ENCODE measurements around the gene TPCN1. TPM values are rescaled to one million over a fixed set of nuclear protein-coding genes. Genes with fewer than 3 reads are reported as not detected.

Gene TPCN1
- total and polyA plus RNA-seq, 2 of the 8 experiments (the other 6 are each of a cell fraction or from before 2014, with no cell fraction given) = 14.9 to 21.4 TPM

DNA sequence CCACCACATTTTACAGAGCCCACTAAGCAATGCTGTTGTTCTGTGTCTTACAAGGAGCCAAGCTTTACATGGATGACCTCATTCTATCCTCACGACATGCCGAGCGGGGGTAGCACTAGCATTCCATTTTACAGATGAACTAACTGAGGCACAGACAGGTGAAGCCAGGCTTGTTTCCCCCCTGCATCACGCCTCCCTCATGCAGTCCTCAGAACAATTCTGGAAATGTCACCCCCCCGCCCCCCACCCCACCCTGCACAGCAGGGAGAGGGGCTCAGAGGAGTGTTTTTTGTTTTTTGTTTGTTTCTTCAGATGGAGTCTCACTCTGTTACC, 112.1 kb downstream of the TPCN1 start:
- Histone ChIP-seq H3K4ac (replicated peaks; ENCODE audit: insufficient read length, low read depth, low read length) (no peak overlapping the region), H2BK15ac (ENCODE audit: low read length) (no peak overlapping the region), H3K18ac (ENCODE audit: extremely low read depth, low read length) (no peak overlapping the region), H2BK5ac (ENCODE audit: low read depth, low read length) (no peak overlapping the region), H3K23ac (ENCODE audit: insufficient read length) (no peak overlapping the region), H3K23me2 (ENCODE audit: low read depth, low read length) (peaks cover 5% of the 10 kb centered on the region; the same call in 1 of the 2 replicates), H2AK5ac (ENCODE audit: low read depth, low read length) (no peak overlapping the region), H3K36me3 (ENCODE audit: control insufficient read depth in 2 of 4, insufficient read depth in 4 of 4, low read length in 3 of 4) (no peaks in the 10 kb centered on the region), H2BK120ac (replicated peaks; ENCODE audit: low read depth, low read length) (no peak overlapping the region), H3K4me1 (replicated peaks in 1 of 4; ENCODE audit: control insufficient read depth in 3 of 4, insufficient read depth in 4 of 4, low read length in 3 of 4) (peaks cover 0 to 5% (median 1%) of the 10 kb centered on the region in 4 experiments; a peak in 3 of 7 replicates), H2BK12ac (ENCODE audit: low read depth, low read length) (no peak overlapping the region), H3K79me2 (ENCODE audit: control insufficient read depth in 1 of 2, insufficient read depth in 2 of 2, low read length in 2 of 2) (no peaks in the 10 kb centered on the region), H2AFZ (ENCODE audit: low read length) (no peak overlapping the region), H4K8ac (ENCODE audit: extremely low read depth, insufficient read depth, low read length) (no peak overlapping the region), H3K27ac (ENCODE audit: low read depth, low read length) (no peak overlapping the region), H3K56ac (replicated peaks; ENCODE audit: insufficient read length, low read depth, low read length) (no peak overlapping the region), H3K79me1 (ENCODE audit: low read depth, low read length) (no peaks in the 10 kb centered on the region), H3K9ac (replicated peaks in 1 of 4; ENCODE audit: extremely low read depth in 1 of 4, low read depth in 3 of 4, low read length in 3 of 4) (no peak overlapping the region), H2BK20ac (ENCODE audit: low read length) (no peak overlapping the region), H4K5ac (ENCODE audit: insufficient read length, low read depth, low read length) (no peak overlapping the region), H3K9me3 (ENCODE audit: insufficient read depth in 2 of 2, low read depth in 1 of 2, low read length in 1 of 2) (no peaks in the 10 kb centered on the region), H4K91ac (replicated peaks; ENCODE audit: insufficient read length, low read length) (no peak overlapping the region), H3K4me2 (ENCODE audit: insufficient read depth in 1 of 2, low read depth in 2 of 2, low read length in 2 of 2) (peak overlapping the region in 1 of 2 experiments; percentile 81; a peak in 2 of 4 replicates), H3K14ac (ENCODE audit: insufficient read length) (no peak overlapping the region), H4K20me1 (replicated peaks in 1 of 2; ENCODE audit: control insufficient read depth in 1 of 2, insufficient read depth in 2 of 2, low read length in 2 of 2) (peaks cover 0 to 1% of the 10 kb centered on the region in 2 experiments), H3K27me3 (replicated peaks in 1 of 4; ENCODE audit: control insufficient read depth in 3 of 4, extremely low read depth in 1 of 4, insufficient read depth in 3 of 4, low read length in 3 of 4) (peaks cover 0 to 11% (median 9%) of the 10 kb centered on the region in 4 experiments; a peak in 5 of 7 replicates), H3K4me3 (ENCODE audit: extremely low read depth in 1 of 4, insufficient read depth in 2 of 4, low read depth in 3 of 4, low read length in 4 of 4) (no peak overlapping the region)
- WGBS, 2 experiments (ENCODE audit: extremely low coverage in 1 of 2, insufficient coverage in 1 of 2, insufficient read length in 1 of 2, insufficient replicate concordance in 2 of 2, low coverage in 1 of 2, low lambda C conversion rate in 2 of 2, missing lambda C conversion rate in 1 of 2) = 89% methylated on average over 4 of the region's 5 CpGs; no CpG with 5 or more reads in 1 of the 2 experiments
- FAIRE-seq (no peak), DNase-seq (ENCODE audit: low read depth in 1 of 2, low spot score in 2 of 2) (no peak)
- POLR2A ChIA-PET (ENCODE audit: partially characterized antibody) = interaction anchor here (1.2 kb wide), 1 partner anchor 66 kb away, joined by 3 read pairs; no protein-coding TSS in a partner anchor
- CTCF ChIA-PET (ENCODE audit: partially characterized antibody) = no interaction called here
- no peak for TF ChIP-seq ASH2L (IDR thresholded peaks at IDR 0.05; ENCODE audit: low read length)
- TF ChIP-seq CEBPB (IDR thresholded peaks at IDR 0.05; ENCODE audit: low read depth, low read length) = no peak
- no peak for TF ChIP-seq FOSL1 (IDR thresholded peaks at IDR 0.05; ENCODE audit: insufficient read depth, low read depth, low read length)
- TF ChIP-seq JUN (IDR thresholded peaks at IDR 0.05; ENCODE audit: low read depth, low read length) = no peak
- TF ChIP-seq, protein P1, sequence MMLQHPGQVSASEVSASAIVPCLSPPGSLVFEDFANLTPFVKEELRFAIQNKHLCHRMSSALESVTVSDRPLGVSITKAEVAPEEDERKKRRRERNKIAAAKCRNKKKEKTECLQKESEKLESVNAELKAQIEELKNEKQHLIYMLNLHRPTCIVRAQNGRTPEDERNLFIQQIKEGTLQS (IDR thresholded peaks at IDR 0.05; ENCODE audit: insufficient read depth, low read depth, low read length) = no peak
- no peak for TF ChIP-seq NANOG (IDR thresholded peaks at IDR 0.05; ENCODE audit: insufficient read depth, low read depth, low read length, poor library complexity, severe bottlenecking)

All from H1 (cell line).